Endometrial microvascular endothelial cells (primary cell): ENCODE results near the gene RBM47. TPM values are rescaled to one million over a fixed set of nuclear protein-coding genes. Genes with fewer than 3 reads are reported as not detected.
"Not testable (repeated sequence)": the region's sequence is repeated elsewhere in the genome, so short reads cannot be mapped to it uniquely, and the experiment has no call there.

Source experiments
- in situ Hi-C: cut with HindIII; loops from 2 replicates; pipeline ENCODE4 v1.10.0; 2017; ENCODE audit warnings: low sequenced_read_pairs, low pct_unique_long_range_greater_than_20kb; ENCODE audit errors: inconsistent ontology term
- total RNA-seq: library from RNA; depleted of rRNA; stranded (reverse); fragments of >200 nt; gene quantifications from one replicate; pipeline ENCODE4 v1.2.3, GENCODE V29; 2015; ENCODE audit errors: inconsistent ontology term

The RBM47 gene
- total RNA-seq, 1 donor from 2014 or later = 1.0 TPM

GRCh38 chr4:40548256-40548655, 81.4 kb downstream of the RBM47 start:
- in situ Hi-C loops = no loop called here

- in situ Hi-C loops = no loop called here
Measured at GRCh38 chr4:40547789-40548132, 81.9 kb downstream of the RBM47 start.

- in situ Hi-C loops = no loop called here
Measured at GRCh38 chr4:40546969-40547788, 82.5 kb downstream of the RBM47 start.

DNA sequence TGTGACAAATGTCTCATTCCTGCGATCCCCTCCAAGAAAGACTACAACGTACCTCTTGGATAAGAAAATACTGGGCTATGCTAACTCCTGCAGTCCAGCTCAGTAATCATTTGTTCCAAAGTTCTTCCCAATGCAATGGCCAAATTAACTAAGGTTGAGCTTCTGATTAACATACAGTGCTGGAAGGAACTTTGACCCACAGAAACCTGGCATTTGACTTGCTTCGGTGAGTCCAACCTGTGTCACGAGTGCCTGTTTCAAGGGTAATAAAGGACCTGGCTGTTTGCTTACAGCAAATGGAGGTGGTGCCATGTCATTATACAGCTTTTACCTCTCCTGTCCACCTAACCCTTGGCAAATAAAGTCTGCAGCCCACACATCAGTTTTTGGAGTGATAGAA, 83.2 kb downstream of the RBM47 start:
- in situ Hi-C loops = no loop called here

- in situ Hi-C loops = not testable (repeated sequence)
Measured at GRCh38 chr4:40545487-40545886, 84.2 kb downstream of the RBM47 start.

DNA sequence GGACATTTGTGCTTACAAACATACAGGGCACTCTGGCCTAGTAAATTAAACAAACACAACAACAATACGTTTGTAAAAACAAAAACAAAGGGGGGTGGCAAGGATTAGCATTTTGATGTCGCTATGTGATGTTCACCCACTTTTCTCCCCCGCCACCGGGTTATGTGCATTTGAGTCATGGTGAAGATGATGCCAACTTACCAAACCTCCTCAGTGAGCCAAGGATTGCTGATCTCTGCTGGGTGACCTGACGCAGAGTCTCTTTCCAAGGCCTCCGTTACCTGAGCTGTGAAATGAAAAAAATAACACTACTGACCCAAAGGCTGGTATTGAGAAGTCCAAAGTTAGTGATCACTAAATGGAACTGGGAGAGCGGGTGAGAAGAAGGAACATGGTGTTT, 85.4 kb downstream of the RBM47 start:
- in situ Hi-C loops = no loop called here

- in situ Hi-C loops = no loop called here
Measured at GRCh38 chr4:40540800-40541199, 88.9 kb downstream of the RBM47 start.

DNA sequence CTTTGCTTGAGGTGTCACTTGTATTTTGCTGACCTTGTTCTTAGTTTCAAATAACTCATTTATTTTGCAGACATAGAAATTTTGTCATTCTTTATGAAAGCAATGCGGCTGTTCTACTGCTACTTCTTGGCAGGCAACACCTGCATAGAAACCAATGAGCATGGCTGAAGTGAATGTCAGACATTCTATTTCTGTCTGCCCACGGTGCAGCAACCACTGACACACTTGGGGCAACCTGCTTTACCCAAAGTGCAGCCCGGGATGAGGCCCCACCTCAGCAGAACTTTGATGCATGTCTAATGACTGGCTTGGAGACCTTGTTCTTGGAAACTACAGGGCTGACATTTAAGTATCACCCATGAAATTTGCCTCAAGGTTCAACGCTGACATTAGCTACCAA, 93.6 kb downstream of the RBM47 start:
- in situ Hi-C loops = no loop called here

- in situ Hi-C loops = no loop called here
Measured at GRCh38 chr4:40531636-40532023, 98.0 kb downstream of the RBM47 start.

DNA sequence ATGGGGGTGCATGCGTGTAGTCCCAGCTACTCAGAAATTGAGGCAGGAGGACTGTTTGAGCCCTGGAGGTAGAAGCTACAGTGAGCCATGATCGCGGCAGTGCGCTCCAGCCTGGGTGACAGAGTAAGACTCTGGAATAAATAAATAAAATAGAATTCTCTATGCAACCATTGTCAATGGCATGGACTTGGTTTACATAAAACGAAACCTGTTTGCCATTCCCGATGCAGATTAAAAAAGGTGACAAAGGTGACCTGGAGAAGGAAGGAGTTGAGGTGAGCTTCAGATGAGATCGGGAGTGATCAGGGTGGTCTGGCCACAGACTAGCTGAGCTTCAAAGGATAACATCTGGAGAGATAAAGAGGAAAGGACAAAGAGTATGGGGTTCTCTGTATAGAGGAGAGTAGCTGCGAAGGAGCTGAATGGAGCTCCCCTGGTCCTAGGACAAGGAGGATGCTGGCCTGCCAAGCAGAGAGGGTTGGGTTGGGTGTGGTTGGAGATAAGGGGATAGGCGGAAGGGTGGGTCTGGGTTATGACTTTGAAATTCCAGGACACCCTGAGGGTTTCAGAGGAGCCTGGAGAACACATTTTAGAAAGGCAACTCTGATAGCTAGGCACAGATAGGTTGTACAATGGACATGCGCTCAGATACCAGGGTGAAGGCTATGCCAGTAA, 98.6 kb downstream of the RBM47 start:
- in situ Hi-C loops = no loop called here

- in situ Hi-C loops = no loop called here
Measured at GRCh38 chr4:40526741-40527140, 102.9 kb downstream of the RBM47 start.

- in situ Hi-C loops = no loop called here
Measured at GRCh38 chr4:40525752-40526598, 103.7 kb downstream of the RBM47 start.

DNA sequence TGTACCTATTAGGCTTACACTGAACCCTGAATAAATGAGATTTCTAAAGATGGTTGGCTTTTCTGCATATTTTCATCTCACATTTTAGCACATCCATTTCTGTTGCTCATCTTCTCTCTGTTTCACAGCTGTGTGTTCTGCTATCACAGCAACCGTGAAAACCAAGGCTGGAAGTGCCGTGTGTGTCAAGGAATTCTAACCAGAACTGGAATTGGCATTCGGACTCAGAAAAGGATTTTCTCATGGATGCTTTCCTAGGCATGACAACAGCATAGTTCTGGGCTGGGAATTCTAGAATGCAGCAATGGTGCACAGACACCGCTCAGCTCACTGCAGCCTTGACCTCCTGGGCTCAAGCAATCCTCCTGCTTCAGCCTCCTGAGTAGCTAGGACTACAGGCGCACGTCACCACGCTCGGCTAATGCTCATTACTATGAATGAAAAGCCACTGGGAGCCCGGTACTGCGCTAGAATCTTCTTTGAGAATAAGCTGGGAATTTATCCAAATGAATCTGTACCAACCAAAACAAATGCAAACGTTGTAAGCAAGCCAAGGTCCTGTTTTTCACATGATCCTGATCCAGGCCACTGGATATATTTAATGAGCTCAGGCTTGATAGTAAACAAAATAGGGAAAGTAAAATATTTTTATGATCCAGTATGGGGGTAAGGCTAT, 105.2 kb downstream of the RBM47 start:
- in situ Hi-C loops = no loop called here

DNA sequence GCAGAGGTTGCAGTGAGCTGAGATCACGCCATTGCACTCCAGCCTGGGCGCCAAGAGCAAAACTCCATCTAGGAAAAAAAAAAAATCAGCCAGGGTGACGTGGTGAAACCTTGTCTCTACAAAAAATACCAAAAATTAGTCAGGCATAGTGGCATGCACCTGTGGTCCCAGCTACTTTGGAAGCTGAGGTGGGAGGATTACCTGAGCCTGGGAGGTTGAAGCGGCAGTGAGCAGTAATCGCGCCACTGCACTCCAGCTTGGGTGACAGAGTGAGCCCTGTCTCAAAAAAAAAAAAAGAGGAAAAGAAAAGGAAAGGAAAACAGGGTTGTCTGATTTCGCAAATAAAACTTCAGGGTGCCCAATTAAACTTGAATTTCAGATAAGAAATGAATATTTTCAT, 106.1 kb downstream of the RBM47 start:
- in situ Hi-C loops = no loop called here

DNA sequence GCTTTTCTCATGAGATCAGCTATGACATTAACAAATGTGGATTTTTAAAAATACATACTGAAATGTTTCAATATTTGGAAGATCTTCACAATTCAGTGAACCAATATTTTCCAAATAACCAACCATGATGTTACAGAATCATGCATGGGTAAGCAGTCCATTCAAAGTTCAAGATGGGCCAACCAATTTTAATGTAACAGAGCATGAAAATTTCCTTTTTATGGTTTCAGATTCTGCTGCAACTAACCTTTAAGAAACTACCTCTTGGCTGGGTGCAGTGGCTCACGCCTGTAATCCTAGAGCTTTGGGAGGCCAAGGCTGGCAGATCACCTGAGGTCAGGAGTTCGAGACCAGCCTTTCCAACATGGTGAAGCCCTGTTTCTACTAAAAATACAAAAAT, 107.7 kb downstream of the RBM47 start:
- in situ Hi-C loops = no loop called here

DNA sequence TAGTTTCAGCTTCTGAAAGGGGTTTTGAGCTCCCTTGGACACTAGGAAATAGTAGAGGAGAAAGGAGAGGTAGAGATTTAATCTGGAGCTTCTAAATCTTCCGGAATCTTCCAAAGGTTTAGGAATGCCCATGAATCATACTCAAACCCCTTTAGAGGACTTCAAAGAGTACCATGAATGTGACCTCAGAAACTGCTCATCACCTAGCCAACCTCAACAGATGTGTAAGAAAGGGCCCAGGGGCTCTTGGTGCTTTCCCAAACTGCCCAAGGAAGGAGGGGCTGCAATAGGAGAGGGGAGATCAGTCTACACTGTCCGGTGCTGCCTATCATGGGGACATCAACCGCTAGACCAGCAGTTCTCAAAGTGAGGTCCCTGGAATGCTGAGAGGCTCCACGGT, 109.1 kb downstream of the RBM47 start:
- in situ Hi-C loops = no loop called here

DNA sequence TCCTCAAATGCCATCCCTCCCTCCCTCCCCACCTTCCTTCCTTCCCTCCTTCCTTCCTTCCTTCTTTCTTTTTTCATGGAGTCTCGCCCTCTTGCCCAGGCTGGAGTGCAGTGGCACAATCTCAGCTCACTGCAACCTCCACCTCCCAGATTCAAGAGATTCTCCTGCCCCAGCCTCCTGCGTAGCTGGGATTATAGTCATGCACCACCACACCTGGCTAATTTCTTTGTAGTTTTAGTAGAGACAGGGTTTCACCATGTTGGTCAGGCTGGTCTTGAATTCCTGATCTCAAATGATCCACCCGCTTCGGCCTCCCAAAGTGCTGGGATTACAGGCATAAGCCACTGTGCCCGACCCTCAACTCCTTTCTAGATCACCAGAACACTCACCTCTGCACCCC, 112.6 kb downstream of the RBM47 start:
- in situ Hi-C loops = not testable (repeated sequence)

- in situ Hi-C loops = no loop called here
Measured at GRCh38 chr4:40516651-40517050, 113.0 kb downstream of the RBM47 start.
